Fibroblast of the aortic adventitia (primary cell): ENCODE measurements around the gene HHIP. TPM values are rescaled to one million over a fixed set of nuclear protein-coding genes. Genes with fewer than 3 reads are reported as not detected.

Experiments
- DNase-seq: peaks from one replicate; pipeline ENCODE4 v3.0.0-alpha.2; 2010; ENCODE audit warnings: low read depth
- H3K4me3 ChIP-seq: 2 replicates; pipeline ENCODE4 v1.5.1; 2011; ENCODE audit warnings: low read depth, mild to moderate bottlenecking, control low read depth, low read length, moderate library complexity
- total RNA-seq: library from RNA; depleted of rRNA; stranded (reverse); fragments of >200 nt; gene quantifications from 2 replicates; pipeline ENCODE4 v1.2.3, GENCODE V29; 2012; ENCODE audit warnings: low replicate concordance
- TF ChIP-seq, protein P1 (sequence below): IDR thresholded peaks from 2 replicates; pipeline ENCODE4 v1.5.1; 2011; ENCODE audit warnings: mild to moderate bottlenecking, low read length, control low read depth, inconsistent platforms; ENCODE audit not compliant: insufficient read depth

HHIP gene
- total RNA-seq, 1 donor = 16.0 TPM

- no peak overlapping the region for H3K4me3 ChIP-seq
- TF ChIP-seq, protein P1, sequence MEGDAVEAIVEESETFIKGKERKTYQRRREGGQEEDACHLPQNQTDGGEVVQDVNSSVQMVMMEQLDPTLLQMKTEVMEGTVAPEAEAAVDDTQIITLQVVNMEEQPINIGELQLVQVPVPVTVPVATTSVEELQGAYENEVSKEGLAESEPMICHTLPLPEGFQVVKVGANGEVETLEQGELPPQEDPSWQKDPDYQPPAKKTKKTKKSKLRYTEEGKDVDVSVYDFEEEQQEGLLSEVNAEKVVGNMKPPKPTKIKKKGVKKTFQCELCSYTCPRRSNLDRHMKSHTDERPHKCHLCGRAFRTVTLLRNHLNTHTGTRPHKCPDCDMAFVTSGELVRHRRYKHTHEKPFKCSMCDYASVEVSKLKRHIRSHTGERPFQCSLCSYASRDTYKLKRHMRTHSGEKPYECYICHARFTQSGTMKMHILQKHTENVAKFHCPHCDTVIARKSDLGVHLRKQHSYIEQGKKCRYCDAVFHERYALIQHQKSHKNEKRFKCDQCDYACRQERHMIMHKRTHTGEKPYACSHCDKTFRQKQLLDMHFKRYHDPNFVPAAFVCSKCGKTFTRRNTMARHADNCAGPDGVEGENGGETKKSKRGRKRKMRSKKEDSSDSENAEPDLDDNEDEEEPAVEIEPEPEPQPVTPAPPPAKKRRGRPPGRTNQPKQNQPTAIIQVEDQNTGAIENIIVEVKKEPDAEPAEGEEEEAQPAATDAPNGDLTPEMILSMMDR = no peak
- DNase-seq = peak; percentile 82
Observed at GRCh38 chr4:144666539-144667175, 20.7 kb downstream of the HHIP start.

GRCh38 chr4:144667500-144667899 lies 21.5 kb downstream of the HHIP start:
- H3K4me3 ChIP-seq = no peak overlapping the region
- DNase-seq = peak; percentile 41
- TF ChIP-seq, protein P1 = no peak

GRCh38 chr4:144670776-144671175 lies 24.8 kb downstream of the HHIP start:
- no peak for DNase-seq
- TF ChIP-seq, protein P1 = no peak
- H3K4me3 ChIP-seq = no peak overlapping the region

DNA sequence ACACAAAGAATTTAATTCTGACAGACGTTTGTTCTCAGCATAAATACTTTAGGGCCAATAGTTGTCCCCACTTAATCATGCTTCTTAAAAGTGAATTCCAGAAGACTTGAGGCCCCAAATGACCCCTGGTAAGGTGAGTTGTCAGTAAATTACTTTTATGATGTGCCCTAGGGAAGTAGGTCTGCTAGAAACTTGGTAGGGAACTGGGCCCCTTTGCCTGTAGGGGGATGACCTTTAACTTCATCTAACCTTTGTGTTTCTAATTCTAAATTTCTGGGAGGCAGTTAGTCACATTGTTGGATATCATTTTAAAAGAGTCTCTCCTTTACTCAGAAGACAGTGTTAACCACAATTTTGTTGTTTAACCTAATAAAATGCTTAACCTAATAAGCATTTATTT lies 28.8 kb downstream of the HHIP start:
- no peak for DNase-seq
- TF ChIP-seq, protein P1 = no peak
- no peak overlapping the region for H3K4me3 ChIP-seq

- DNase-seq = no peak
- TF ChIP-seq, protein P1 = no peak
- no peak overlapping the region for H3K4me3 ChIP-seq
Observed at GRCh38 chr4:144681806-144682205, 35.9 kb downstream of the HHIP start.

DNA sequence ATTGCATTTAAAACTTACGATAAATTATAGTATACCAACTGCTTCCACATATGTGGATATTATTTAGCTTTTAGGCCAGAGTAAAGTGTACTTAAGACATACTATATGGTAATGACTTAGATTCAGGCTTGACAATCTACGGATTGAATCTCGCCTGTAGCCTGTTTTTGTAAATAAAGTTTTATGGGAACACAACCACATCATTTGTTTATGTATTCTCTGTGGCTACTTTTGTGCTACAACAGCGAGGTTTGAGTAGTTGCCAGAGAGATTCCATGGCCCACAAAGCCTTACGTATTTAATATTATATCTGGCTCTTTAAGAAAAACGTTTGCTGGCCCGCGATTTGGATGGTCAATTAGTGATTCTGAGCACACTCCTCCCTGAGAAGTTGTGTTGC lies 37.6 kb downstream of the HHIP start:
- TF ChIP-seq, protein P1 = no peak
- no peak overlapping the region for H3K4me3 ChIP-seq
- no peak for DNase-seq

GRCh38 chr4:144685911-144686310 lies 40.0 kb downstream of the HHIP start:
- TF ChIP-seq, protein P1 = no peak
- H3K4me3 ChIP-seq = no peak overlapping the region
- no peak for DNase-seq
